OCI-LY1 (cell line): Measurements from ENCODE around the gene EMC9.

ENCODE experiments used
- H2AFZ ChIP-seq: fragments of 200-600 bp; sonication (generic), shearing (Covaris generic); 2 replicates; pipeline ENCODE4 v1.6.0; 2014; ENCODE audit warnings: antibody characterized with exemption, mild to moderate bottlenecking, low read length
- H3F3A ChIP-seq: fragments of 200-600 bp; sonication (generic), shearing (Covaris generic); 2 replicates; pipeline ENCODE4 v1.6.0; 2014; ENCODE audit warnings: mild to moderate bottlenecking, antibody characterized with exemption, low read length, moderate library complexity; ENCODE audit not compliant: insufficient read depth
- H3K27ac ChIP-seq: fragments of 200-600 bp; sonication (generic); 2 replicates; pipeline ENCODE4 v1.5.1; 2014; ENCODE audit warnings: low read length, mixed run types, mild to moderate bottlenecking, low read depth; ENCODE audit not compliant: poor library complexity, severe bottlenecking
- H3K27me3 ChIP-seq: fragments of 200-600 bp; sonication (generic); 2 replicates; pipeline ENCODE4 v1.6.0; 2014; ENCODE audit warnings: antibody characterized with exemption, mild to moderate bottlenecking, low read length, moderate library complexity; ENCODE audit not compliant: insufficient read depth
- H3K36me3 ChIP-seq: fragments of 200-600 bp; sonication (generic); 2 replicates; pipeline ENCODE4 v1.6.1; 2014; ENCODE audit warnings: mild to moderate bottlenecking, antibody characterized with exemption, low read length, moderate library complexity, mixed read lengths; ENCODE audit not compliant: insufficient read depth
- H3K4me1 ChIP-seq: fragments of 200-600 bp; sonication (generic); 2 replicates; pipeline ENCODE4 v1.5.1; 2014; ENCODE audit warnings: mild to moderate bottlenecking, low read length, moderate library complexity; ENCODE audit not compliant: insufficient read depth, severe bottlenecking
- H3K4me2 ChIP-seq: fragments of 200-600 bp; sonication (generic), shearing (Covaris generic); 2 replicates; pipeline ENCODE4 v1.6.1; 2014; ENCODE audit warnings: low read length
- H3K4me3 ChIP-seq: fragments of 200-600 bp; sonication (generic); 2 replicates; pipeline ENCODE4 v1.5.1; 2014; ENCODE audit warnings: low read length, low read depth, mild to moderate bottlenecking, mixed read lengths; ENCODE audit not compliant: poor library complexity, severe bottlenecking
- H3K79me2 ChIP-seq: fragments of 200-600 bp; shearing (Covaris generic); 2 replicates; pipeline ENCODE4 v1.6.1; 2016; ENCODE audit warnings: mixed run types, low read length, mixed read lengths; ENCODE audit not compliant: insufficient read depth
- H3K9ac ChIP-seq: fragments of 200-600 bp; sonication (generic), shearing (Covaris generic); 2 replicates; pipeline ENCODE4 v1.6.1; 2014; ENCODE audit warnings: mild to moderate bottlenecking, low read length, mixed read lengths
- H3K9me2 ChIP-seq: fragments of 200-600 bp; sonication (generic), shearing (Covaris generic); 2 replicates; pipeline ENCODE4 v1.6.1; 2014; ENCODE audit warnings: low read depth, mild to moderate bottlenecking, low read length, mixed read lengths
- H3K9me3 ChIP-seq: fragments of 200-600 bp; shearing (Covaris generic); 2 replicates; pipeline ENCODE4 v1.6.1; 2014; ENCODE audit warnings: low read length, mixed read lengths
- H4K20me1 ChIP-seq: fragments of 200-600 bp; sonication (generic), shearing (Covaris generic); 2 replicates; pipeline ENCODE4 v1.6.0; 2016; ENCODE audit warnings: mild to moderate bottlenecking, low read length; ENCODE audit not compliant: insufficient read depth
- CTCF ChIP-seq: fragments of 200-600 bp; sonication (generic), shearing (Covaris generic); IDR thresholded peaks from 2 replicates; pipeline ENCODE4 v1.5.1; 2017; ENCODE audit warnings: mild to moderate bottlenecking, antibody characterized with exemption, low read length, moderate library complexity, mixed read lengths
- EZH2 ChIP-seq: fragments of 200-600 bp; sonication (generic), shearing (Covaris generic); IDR thresholded peaks from 2 replicates; pipeline ENCODE4 v1.8.0; 2017; ENCODE audit warnings: borderline replicate concordance, mixed run types, mild to moderate bottlenecking, antibody characterized with exemption, low read length, moderate library complexity, mixed read lengths

Gene EMC9

DNA sequence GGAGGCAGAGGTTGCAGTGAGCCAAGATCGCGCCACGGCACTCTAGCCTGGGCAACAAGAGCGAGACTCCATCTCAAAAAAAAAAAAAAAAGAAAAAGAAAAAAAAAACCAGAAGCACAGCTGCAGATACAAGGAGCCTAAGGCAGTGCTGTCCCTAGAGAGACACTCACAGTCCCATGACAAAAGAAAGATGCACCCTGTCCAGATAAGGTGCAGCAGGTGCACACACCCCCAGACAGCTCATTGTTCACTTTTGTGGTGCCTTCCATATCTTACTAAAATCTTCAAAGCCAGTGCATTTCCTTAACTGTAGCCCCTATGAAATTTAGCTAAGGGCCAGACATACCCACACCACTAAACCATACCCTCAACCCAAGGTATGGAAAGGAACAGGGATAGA lies 19.0 kb downstream of the EMC9 start:
- Histone ChIP-seq H3K27ac (no peak overlapping the region), H3K36me3 (peaks cover 52% of the 10 kb centered on the region), H2AFZ (no peak overlapping the region), H3K4me1 (no peaks in the 10 kb centered on the region), H4K20me1 (no peaks in the 10 kb centered on the region), H3K4me3 (no peak overlapping the region), H3K9me2 (no peaks in the 10 kb centered on the region), H3K4me2 (no peak overlapping the region), H3F3A (no peaks in the 10 kb centered on the region), H3K79me2 (no peaks in the 10 kb centered on the region), H3K27me3 (no peaks in the 10 kb centered on the region), H3K9ac (no peak overlapping the region), H3K9me3 (no peaks in the 10 kb centered on the region)
- TF ChIP-seq EZH2 (no peak), CTCF (no peak)

DNA sequence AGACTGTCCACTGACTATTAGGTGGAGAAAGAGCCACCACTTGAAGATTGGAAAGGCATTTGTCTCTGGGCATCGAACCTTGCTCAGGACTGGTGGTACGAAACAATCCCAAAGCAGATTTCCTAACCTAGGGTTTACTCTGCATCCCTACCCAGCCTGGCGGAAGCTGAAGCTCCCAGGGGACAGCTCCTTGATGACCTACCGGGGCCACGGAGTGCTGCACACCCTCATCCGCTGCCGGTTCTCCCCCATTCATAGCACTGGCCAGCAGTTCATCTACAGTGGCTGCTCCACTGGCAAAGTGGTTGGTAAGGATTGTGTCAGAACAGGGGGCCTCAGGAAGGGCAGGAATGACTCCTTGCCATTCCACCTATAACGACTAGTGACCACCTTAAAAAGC lies 20.2 kb downstream of the EMC9 start:
- H3K9ac ChIP-seq: no peak overlapping the region
- H3F3A ChIP-seq: no peaks in the 10 kb centered on the region
- H3K9me3 ChIP-seq: no peaks in the 10 kb centered on the region
- H3K4me2 ChIP-seq: no peak overlapping the region
- H3K36me3 ChIP-seq: peaks cover 63% of the 10 kb centered on the region
- no peak for TF ChIP-seq CTCF
- H4K20me1 ChIP-seq: no peaks in the 10 kb centered on the region
- H3K79me2 ChIP-seq: no peaks in the 10 kb centered on the region
- no peak overlapping the region for H2AFZ ChIP-seq
- no peaks in the 10 kb centered on the region for H3K27me3 ChIP-seq
- no peak overlapping the region for H3K27ac ChIP-seq
- H3K4me3 ChIP-seq: no peak overlapping the region
- H3K9me2 ChIP-seq: no peaks in the 10 kb centered on the region
- H3K4me1 ChIP-seq: peaks cover 5% of the 10 kb centered on the region

- Histone ChIP-seq H3K36me3 (peaks cover 63% of the 10 kb centered on the region), H3K27me3 (no peaks in the 10 kb centered on the region), H3K4me2 (no peak overlapping the region), H2AFZ (no peak overlapping the region), H3K9me2 (no peaks in the 10 kb centered on the region), H3K9me3 (no peaks in the 10 kb centered on the region), H3K27ac (no peak overlapping the region), H3K4me3 (no peak overlapping the region), H3F3A (no peaks in the 10 kb centered on the region), H3K9ac (no peak overlapping the region), H3K79me2 (peaks cover 4% of the 10 kb centered on the region; the same call in 1 of the 2 replicates), H4K20me1 (no peaks in the 10 kb centered on the region), H3K4me1 (peaks cover 14% of the 10 kb centered on the region)
- TF ChIP-seq EZH2 (no peak), CTCF (no peak)
Measured at GRCh38 chr14:24119691-24120090, 21.7 kb downstream of the EMC9 start.
